Testis (tissue), 3 donors: ENCODE measurements around the gene RHOB. TPM values are rescaled to one million over a fixed set of nuclear protein-coding genes. Genes with fewer than 3 reads are reported as not detected.

Experiments
- DNase-seq: peaks from one replicate; pipeline ENCODE4 v3.0.0-alpha.2; 2019
- H3K27ac ChIP-seq, 2 donors: fragments of 200-600 bp; sonication (generic); one replicate each; pipeline ENCODE4 v1.5.1; 2019
- H3K27me3 ChIP-seq: fragments of 200-600 bp; sonication (generic); one replicate; pipeline ENCODE4 v1.5.1; 2019
- H3K36me3 ChIP-seq: fragments of 200-600 bp; sonication (generic); one replicate; pipeline ENCODE4 v1.5.1; 2017; ENCODE audit warnings: low read depth; ENCODE audit errors: missing control alignments
- H3K4me1 ChIP-seq: fragments of 200-600 bp; sonication (generic); one replicate; pipeline ENCODE4 v1.5.1; 2019
- H3K4me3 ChIP-seq, 2 donors: fragments of 200-600 bp; sonication (generic); one replicate each; pipeline ENCODE4 v1.5.1; 2017 to 2019
- H3K9me3 ChIP-seq: fragments of 200-600 bp; sonication (generic); one replicate; pipeline ENCODE4 v1.5.1; 2017
- POLR2A ChIP-seq: fragments of 450-650 bp; IDR thresholded peaks from one replicate; pipeline ENCODE4 v1.6.1; 2017; ENCODE audit warnings: antibody characterized with exemption, mild to moderate bottlenecking, moderate library complexity
- WGBS, 2 donors: methylation state at CpG; one replicate each; pipeline ENCODE4 v1.1.5; 2018; 5-methylcytosine and 5-hydroxymethylcytosine counted together
- intact Hi-C: fragments of 100-400 bp; cut with DNase I; formaldehyde crosslinking; loops from one replicate; pipeline ENCODE4 v1.15.1; 2023; ENCODE audit warnings: low total_unique reads
- polyA plus RNA-seq: library from polyadenylated mRNA; stranded (reverse); fragments of 350-450 nt; fragmentation: Illumina TruSeq; extraction: RNeasy Lipid Tissue Mini Kit (QIAGEN cat#74804); gene quantifications from one replicate; pipeline ENCODE4 v1.2.3, GENCODE V29; 2014; ENCODE audit warnings: low read depth, low replicate concordance; ENCODE audit not compliant: insufficient read depth
- small RNA-seq, 2 donors: library from RNA; depleted of rRNA; stranded (forward); fragments of <200 nt; gene quantifications; one replicate each; pipeline ENCODE3, GENCODE V24; 2016
- total RNA-seq, 2 donors: library from RNA; depleted of rRNA; stranded (reverse); fragments of >200 nt; gene quantifications; one replicate each; pipeline ENCODE4 v1.2.3, GENCODE V29; 2016
- TF ChIP-seq, protein P1 (sequence below), 3 experiments: fragments of 450-650 bp in 2 of 3; fragments of 200-600 bp in 1 of 3; sonication (generic) in 1 of 3; IDR thresholded peaks; one replicate each; pipeline ENCODE4 v1.5.1; 2016 to 2019; ENCODE audit warnings: antibody characterized with exemption in 3 of 3, mild to moderate bottlenecking in 2 of 3, moderate library complexity in 1 of 3

The RHOB gene
- total and polyA plus RNA-seq, 3 donors from 2014 or later, result 86.3 to 244 (median 186) TPM

DNA sequence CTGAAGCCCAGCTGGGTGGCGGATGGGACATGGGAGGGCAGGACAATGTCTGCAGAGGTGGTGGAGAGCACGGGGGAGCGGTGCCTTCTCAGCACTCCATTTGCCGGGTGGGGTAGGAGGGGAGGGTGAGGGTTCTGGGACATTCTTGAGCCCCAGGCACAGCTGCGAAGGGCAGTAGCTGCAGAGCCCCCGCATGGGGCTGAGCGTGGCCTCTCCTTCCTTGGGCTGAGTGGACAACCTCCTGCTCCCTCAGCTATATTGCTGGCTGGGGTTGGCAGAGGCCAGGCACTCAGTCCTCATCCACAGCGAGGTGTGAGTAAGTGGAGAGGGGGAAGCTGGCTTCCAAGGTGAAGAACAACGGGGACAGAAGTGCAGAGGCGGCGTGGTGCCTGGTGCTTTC lies 50.1 kb downstream of the RHOB start:
- 89 to 92% methylated on average over 11 of the region's 11 CpGs for WGBS, 2 donors

More for the DNA sequence above, 50.1 kb downstream of the RHOB start:
- Histone ChIP-seq H3K4me1 (peaks cover 4% of the 10 kb centered on the region), H3K9me3 (no peaks in the 10 kb centered on the region), H3K27me3 (no peaks in the 10 kb centered on the region), H3K27ac (no peak overlapping the region), H3K36me3 (no peaks in the 10 kb centered on the region), H3K4me3 (no peak overlapping the region)
- intact Hi-C loops, result no loop called here
- TF ChIP-seq, protein P1, sequence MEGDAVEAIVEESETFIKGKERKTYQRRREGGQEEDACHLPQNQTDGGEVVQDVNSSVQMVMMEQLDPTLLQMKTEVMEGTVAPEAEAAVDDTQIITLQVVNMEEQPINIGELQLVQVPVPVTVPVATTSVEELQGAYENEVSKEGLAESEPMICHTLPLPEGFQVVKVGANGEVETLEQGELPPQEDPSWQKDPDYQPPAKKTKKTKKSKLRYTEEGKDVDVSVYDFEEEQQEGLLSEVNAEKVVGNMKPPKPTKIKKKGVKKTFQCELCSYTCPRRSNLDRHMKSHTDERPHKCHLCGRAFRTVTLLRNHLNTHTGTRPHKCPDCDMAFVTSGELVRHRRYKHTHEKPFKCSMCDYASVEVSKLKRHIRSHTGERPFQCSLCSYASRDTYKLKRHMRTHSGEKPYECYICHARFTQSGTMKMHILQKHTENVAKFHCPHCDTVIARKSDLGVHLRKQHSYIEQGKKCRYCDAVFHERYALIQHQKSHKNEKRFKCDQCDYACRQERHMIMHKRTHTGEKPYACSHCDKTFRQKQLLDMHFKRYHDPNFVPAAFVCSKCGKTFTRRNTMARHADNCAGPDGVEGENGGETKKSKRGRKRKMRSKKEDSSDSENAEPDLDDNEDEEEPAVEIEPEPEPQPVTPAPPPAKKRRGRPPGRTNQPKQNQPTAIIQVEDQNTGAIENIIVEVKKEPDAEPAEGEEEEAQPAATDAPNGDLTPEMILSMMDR (IDR thresholded peaks at IDR 0.05), result no peak
- TF ChIP-seq POLR2A, result no peak
- DNase-seq, result no peak

Small RNAs within 50 kb of the gene (small RNA-seq; reads per million reads assigned to genes)
- gene RF00019, result 0 reads per million in 2 donors
- gene RNA5SP86, result 0 reads per million in 2 donors

Other genes with a start within 250 kb of the RHOB start
- gene SDC1, start 221.9 kb upstream of the RHOB start, total RNA-seq, result 1 to 10 TPM; 8.7 to 9.2 TPM
- gene SDC1, start 221.9 kb upstream of the RHOB start, polyA plus RNA-seq, result 11.9 TPM
- 10 to 100 TPM; 78.0 to 92.5 TPM for gene PUM2, start 96.2 kb upstream of the RHOB start, total RNA-seq
- 50.5 TPM for gene PUM2, start 96.2 kb upstream of the RHOB start, polyA plus RNA-seq
- gene HS1BP3, start 204.0 kb downstream of the RHOB start, total RNA-seq, result 10 to 100 TPM; 23.5 to 31.6 TPM
- 25.0 TPM for gene HS1BP3, start 204.0 kb downstream of the RHOB start, polyA plus RNA-seq
- 1 to 10 TPM in 1 of 2 donors, under 1 TPM in 1; 0.62 to 1.1 TPM for gene GDF7, start 220.1 kb downstream of the RHOB start, total RNA-seq
- 0.69 TPM for gene GDF7, start 220.1 kb downstream of the RHOB start, polyA plus RNA-seq